RCC 7860 (cell line): Measurements from ENCODE around the gene COL9A3.

Experiments used
- DNase-seq: peaks from one replicate; pipeline ENCODE4 v3.0.0-alpha.2; 2015; ENCODE audit warnings: low spot score
- FAIRE-seq: peaks from 2 replicates; lab custom pipeline; 2012; peaks lifted over from hg19 to GRCh38; lab: Jason Lieb, UNC

The COL9A3 gene

DNA sequence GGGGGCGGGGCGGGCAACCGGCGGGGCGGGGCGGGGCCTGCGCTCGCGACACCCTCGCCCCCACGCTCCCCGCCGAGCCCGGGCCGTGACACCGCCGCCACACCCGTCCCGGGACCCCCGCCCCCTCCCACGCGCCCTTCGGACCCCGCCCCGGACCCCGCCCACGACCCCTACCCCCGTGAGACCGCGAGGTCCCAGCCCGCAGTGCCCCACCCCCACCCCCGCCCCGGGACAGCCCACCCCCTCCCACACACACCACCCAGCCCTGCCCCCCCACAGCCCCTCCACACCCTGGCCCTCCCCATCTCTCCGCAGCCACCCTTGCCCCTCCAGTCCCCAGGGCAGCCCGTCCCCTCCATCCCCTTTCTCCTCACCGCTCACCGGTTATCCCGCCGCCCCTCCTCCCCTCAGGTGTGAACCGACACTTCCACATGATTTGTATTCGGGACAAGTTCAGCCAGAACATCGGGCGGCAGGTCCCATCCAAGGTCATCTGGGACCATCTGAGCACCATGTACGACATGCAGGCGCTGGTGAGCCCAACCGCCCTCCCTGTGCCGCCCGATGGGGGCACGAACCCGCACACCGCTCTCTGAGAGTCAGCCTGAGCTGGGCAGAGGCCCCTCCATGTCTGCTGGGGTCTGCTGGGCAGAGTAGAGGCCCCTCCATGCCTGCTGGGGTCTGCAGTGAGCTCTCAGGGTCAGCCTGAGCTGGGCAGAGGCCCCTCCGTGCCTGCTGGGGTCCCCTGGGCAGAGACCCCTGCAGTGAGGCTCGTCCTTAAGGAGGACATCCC is 20.0 kb upstream of the COL9A3 start:
- DNase-seq (no peak), FAIRE-seq (no peak)

DNA sequence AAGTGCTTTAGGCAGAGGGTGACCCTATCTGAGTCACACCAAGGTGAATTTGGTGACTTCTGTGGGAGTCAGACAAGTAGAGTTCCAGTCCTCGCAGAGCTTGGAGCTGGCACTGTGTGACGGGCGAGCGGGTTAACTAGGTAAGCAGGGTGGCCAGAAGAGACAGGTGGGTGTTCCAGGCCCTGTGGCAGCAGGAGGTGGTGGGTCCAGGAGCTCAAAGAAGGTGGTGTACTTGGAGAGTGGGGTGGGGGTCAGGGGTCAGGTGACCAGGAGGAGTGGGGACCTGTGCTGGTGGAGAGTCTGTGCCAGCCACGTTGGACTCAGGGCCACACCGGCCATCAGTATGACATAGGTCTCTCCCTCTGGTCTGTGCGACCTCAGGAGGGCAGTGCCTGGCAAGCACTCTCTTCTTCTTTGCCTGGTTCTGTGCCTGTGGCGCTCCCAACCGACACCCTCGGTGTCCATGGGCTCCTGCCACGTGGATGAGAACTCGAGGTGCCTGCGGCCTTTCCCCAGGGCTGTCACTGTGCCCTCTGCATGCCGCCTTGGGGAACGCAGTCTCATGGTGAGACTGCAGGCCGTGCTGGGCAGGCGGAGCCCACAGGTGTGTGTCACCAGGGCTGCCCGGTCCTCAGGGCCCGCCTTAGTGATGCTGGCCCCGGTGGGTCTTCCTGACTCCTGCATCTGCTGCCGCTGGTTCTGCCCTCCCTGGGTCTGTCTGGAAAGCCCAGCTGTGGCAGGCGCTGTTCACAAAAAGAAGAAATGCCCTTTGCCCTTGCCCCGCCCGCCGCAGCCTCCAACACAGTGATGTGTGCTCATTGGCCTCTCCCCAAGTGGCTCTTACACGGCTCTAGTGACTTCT is 18.9 kb upstream of the COL9A3 start:
- DNase-seq (no peak), FAIRE-seq (no peak)

DNA sequence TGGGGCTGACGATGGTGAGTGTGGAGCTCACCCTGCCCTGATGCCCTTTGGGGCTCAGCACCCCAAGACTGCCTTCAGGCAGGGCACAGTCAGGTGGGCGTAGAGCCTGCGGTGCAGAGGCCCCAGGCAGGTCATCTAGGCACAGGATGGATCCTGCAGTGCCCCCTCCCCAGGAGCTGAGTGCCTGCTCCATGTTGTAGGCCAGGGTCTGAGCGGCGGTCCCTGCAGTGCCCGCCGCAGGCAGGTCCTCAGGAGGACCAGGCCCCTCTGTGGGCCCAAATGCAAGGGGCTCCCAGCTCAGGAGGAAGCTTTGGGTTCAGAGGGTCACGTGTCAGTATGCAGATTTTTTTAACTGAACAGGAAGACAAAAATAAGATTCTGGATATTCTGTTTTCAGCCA is 17.8 kb upstream of the COL9A3 start:
- FAIRE-seq, result no peak
- no peak for DNase-seq

DNA sequence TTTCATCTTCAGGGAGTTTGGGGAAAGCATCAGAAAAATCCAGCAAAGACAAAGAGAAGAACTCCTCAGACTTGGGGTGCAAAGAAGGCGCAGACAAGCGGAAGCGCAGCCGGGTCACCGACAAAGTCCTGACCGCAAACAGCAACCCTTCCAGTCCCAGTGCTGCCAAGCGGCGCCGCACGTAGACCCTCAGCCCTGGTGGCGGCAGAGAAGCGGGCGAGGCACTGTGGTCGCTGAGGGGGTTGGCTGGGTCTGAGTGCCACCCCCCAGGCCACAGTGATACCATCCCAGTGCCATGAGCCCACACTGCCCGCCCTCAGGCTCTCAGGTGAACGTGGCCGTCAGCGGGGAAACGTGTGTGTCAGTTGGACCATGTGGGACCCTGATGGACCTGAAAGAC is 17.4 kb upstream of the COL9A3 start:
- DNase-seq (no peak), FAIRE-seq (no peak)

DNA sequence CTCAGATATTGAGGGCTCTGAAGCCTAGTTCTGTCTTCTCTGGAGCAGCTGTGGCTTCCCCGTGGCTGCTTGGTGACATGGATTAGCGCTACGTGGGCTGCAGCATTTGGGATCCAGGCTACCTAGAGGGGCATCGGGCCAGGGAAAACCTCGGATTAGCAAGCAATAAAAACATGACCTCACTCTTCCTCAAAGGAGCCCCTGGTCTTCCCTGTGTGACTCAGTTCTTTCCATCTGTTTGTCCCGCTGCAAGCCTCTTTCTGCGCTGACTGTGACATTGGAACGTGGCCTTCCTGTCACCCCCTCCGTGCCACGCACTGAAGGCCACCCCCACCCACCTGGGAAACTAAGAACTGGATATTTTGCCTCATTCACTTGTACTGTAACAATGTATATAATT is 17.0 kb upstream of the COL9A3 start:
- DNase-seq (no peak), FAIRE-seq (no peak)

DNA sequence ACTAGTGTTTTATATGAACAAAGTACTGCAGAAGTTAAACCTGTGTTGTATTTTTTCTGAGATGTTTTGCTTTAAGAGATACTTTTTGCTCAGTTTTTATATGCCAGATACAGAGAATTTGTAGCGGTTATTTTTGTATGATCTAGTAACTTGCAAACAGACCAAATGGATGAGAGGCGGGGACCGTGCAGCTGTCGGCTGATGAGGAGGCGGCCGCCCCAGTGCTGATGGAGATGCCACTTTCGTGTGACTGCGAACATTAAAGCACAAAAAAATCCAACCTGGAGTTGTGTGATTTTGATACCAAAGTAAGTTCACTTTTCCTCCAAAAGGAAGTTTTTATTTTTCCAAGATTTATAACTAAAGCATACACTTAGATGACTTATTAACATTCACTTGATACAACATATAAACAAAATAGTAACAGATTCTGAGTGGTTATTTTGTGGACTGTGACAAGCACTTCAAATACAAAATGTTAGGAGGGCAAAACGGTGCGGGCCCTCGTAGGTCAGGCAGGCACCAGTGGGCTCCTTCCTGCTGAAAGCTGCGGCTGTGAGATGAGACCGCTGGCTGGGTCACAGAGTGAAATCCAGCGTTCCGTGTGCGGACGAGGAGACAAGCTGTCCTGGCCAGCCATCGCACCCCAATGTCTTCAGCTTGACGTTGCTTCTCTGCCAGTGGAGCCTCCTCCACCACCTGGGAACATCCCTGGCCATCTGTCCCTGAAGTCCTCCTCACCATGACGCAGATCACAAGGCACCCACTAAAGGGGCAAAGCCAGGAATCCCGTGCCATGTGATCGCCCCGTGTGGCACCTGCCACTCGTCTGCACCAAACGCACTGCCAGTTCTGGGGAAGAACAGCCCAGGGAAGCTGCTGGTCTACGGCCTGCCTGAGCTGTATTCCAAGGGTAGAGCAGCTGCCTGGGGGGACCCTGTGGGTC is 16.3 kb upstream of the COL9A3 start:
- FAIRE-seq (no peak), DNase-seq (no peak)

DNA sequence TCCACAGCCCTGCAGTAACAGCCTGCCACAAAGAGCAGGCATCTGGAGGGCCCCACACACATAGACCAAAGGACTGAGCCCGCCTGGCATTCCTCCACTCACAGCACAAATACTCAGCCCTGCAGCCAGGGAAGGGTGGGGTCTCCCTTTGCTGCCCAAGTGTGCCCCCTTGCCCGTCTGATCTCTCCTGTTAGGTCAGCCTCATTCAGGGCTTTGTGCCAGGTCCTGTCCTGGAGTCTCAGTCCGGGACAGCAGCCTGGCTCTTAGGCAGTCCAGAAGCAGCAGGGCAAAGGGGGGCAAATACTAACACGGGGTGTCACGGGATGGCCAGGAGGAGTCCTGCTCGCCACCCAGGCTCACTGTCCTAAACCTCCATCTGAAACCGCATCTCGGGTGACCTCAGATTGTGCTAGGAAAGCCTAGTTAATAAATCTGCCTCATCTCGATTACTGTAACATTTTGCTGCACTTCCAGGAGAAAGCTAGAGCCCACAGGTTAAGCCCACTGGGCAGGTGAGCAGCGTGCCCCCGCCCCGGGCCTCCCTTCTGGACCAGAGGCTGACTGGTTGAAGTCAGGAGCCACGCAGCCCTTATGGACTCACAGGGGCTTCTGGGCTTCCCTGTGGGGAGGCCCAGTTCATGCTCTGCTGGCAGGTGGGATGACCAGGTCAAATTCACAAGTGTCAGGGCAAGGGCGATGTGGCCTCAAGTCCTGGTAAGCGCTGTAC is 15.4 kb upstream of the COL9A3 start:
- FAIRE-seq (no peak), DNase-seq (no peak)

DNA sequence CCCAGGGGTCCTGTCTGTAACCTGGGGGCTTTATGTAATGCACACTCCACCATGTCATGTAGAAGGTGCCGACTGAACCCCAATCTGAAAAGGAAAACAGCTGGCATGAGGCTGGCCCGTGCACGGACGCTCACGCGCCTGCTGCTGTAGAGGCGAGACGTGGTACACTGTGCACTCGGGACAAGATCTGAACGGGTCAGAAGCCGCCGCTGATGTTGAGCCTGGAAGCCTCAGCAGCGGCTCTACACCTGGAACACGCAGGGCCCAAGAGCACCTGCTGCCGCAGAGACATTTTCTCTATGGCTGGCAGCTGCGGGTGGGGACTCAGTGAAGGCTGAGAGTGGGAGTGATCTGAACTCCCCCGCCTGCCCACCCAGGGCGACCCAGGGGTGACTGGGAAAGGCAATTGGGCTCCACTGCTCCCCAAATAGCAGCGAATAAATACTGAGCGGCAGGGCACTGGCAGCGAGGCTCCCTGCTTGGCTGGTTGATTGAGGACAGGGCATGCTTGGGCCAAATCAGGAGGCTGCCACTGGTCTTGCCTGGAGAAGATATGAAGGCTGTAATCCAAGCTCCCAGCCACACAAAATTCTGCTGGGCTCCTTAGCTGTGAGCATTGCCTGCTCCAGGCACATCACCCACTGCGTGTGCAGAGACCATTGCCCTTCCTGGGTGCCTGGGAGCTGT is 14.7 kb upstream of the COL9A3 start:
- FAIRE-seq (no peak), DNase-seq (no peak)

DNA sequence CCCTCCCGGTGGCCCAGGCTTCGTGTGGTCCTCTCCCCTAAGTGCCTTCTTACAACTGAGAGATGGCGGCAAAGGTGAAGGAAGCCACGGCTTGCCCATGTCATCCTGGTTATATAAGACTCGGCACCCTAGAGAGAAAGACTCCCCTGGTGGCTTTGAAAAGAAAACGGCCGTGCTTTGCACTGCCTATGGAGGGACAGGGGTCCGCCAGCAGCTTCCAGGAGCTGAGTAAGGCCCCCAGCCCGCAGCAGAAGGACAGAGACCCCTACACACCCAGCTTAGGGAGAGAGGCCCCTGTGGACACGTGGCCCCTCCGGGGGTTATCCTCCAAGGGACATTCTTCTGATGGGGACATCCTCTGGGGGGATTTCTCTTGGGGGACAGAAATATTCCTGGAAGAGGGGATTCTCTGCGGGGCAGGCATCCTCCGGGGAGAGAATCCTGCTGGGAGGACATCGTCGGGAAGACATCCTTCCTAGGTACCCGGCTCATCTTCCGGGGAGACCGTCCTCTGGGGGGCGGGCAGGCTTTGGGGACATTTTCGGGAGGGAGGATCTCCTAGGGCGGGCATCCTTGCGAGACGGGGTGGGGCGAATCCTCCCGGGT is 12.7 kb upstream of the COL9A3 start:
- FAIRE-seq (no peak), DNase-seq (no peak)

DNA sequence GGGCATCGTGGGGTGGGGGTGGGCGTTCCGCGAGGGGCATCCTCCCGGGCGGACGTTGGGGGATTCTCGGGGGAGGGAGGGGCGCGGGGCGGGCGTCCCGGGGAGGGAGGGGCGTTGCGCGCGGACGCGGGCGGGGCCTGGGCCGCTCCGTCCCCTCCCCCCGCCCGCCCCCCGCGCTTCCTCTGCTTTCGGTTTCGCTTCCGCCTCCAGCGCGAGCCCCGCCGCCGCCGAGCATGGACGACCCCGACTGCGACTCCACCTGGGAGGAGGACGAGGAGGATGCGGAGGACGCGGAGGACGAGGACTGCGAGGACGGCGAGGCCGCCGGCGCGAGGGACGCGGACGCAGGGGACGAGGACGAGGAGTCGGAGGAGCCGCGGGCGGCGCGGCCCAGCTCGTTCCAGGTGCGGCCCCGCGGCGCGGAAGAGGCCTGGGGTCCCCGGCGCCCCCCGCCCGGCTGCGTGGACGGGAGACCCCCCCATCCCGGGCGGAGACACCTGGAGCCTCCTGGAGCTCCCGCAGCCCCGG is 12.2 kb upstream of the COL9A3 start, which contains the start of gene OGFR:
TSS of gene OGFR (plus strand) at position 209 of the 528 bp plus-strand sequence. CDS start at position 234, 25 bp downstream.
- peak; percentile 42 for DNase-seq

DNA sequence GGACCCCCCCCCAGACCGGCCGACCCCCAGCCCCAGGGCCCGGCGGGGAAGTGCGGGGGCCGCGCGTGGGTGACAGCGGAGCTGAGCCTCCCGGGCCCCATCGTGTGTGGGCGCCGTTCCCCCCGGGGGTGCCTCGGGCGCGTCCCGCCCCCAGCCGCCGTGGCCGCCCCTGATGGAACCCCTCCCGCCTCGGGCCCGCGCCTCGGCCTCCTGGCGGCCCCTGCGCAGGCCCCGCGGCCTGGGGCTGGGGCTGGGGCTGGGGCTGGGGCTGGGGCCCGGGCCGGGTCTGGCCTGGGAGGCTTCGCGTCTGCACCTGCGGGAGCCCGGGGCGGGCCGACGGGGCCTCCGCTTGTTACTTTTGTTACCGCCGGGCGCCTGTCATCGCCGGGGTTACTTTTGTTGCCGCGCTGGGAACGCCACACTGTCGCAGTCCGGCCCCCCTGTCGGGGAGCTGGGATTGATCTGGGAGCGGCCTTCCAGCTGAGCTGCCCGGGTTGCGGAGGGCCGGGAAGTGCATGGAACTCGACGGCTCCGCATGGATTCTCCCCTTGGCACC is 11.6 kb upstream of the COL9A3 start:
- FAIRE-seq (no peak), DNase-seq (no peak)

More for the DNA sequence above, 12.2 kb upstream of the COL9A3 start, which contains the start of gene OGFR:
- FAIRE-seq, result no peak

DNA sequence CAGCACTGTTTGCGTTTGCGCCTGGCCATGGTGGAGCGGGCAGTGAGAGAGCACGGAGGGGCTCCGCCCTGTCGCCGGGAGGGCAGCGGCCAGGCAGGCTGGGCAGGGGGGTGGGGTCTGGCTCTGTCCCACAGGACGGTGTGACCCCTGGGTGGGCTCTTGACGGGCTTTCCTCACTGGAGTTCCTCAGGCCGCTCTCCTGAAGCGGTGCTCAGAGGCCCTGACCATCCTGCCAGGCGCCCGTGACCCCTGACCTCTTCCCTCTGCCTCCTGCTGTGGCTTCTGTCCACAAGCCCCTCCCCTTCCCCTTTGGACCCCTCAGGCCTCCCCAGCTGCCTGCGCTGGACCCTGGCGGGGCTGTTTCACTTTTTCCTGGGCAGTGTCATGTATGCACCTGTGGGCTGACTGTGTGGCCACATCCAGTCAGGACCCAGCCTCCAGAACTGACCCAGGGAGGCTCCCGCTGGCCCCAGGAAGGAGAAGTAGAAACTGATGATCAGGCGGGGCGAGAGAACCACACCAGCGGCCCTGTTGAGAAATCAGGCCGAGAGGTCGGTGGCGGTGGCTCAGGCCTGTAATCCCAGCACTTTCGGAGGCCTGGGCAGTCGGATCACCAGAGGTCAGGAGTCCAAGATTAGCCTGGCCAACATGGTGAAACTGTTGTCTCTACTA is 11.0 kb upstream of the COL9A3 start:
- DNase-seq, result no peak

DNA sequence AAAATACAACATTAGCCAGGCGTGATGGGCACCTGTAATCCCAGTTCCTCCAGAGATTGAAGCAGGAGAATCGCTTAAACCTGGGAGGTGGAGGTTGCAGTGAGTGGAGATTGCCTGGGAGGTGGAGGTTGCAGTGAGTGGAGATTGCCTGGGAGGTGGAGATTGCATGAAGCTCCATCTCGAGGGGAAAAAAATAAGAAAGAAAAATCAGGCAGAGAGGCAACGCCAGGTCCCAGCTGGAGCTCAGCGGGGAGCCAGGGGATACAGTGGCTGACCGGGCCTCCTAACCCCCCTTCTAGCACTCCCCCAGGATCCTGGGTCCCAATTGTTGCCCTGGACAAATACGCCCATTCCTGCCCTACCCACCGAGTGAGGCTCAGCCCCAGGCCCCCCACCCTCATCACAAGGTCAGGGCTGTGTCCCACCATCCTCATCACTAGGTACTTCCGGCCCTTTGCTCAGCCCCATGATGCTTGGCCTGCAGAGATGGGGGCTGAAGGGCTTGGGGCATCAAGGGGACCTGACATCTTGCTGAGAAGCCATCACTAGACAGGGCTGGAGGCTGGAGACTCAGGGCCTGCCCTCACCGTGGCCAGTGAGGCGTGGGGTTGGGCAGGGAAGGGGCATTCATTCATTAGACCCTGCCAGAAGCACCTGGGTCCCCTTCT is 10.3 kb upstream of the COL9A3 start:
- no peak for FAIRE-seq

More for the DNA sequence above, 11.0 kb upstream of the COL9A3 start:
- no peak for FAIRE-seq

DNA sequence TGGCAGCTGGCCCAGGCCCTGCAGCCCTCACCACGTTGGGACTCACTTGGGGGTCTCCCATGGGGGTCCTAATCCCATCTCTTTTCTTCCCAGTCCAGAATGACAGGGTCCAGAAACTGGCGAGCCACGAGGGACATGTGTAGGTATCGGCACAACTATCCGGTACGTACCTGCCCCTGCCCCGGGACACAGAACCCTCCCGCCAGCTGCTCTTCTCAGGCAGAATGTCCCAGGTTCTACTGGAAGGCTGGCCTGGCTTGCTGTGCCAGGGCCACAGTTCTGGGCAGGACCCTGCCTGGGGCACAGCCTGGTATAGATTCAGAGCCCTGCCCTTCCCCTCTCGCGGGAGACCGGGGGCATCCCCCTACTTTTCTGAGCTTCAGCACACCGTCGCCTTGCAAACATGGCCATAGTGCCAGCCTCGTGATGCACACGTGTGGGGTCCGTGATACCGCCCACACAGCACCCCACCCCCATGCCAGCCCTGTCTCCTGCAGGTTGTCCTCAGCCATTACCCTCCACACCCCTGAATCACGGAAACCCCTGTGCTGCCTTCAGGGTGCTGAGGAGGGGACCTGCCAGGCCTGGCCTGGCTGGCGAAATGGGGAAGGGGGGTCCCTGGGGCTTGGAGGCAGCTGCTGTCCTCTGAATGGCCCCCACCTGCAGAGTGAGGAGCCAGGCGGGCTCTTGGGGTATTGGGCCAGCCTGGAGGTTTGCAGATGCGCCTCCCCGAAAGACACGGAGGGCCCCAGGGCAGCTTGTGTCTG is 9.2 kb upstream of the COL9A3 start:
- no peak for FAIRE-seq
- no peak for DNase-seq

More for the DNA sequence above, 10.3 kb upstream of the COL9A3 start:
- DNase-seq, result no peak

DNA sequence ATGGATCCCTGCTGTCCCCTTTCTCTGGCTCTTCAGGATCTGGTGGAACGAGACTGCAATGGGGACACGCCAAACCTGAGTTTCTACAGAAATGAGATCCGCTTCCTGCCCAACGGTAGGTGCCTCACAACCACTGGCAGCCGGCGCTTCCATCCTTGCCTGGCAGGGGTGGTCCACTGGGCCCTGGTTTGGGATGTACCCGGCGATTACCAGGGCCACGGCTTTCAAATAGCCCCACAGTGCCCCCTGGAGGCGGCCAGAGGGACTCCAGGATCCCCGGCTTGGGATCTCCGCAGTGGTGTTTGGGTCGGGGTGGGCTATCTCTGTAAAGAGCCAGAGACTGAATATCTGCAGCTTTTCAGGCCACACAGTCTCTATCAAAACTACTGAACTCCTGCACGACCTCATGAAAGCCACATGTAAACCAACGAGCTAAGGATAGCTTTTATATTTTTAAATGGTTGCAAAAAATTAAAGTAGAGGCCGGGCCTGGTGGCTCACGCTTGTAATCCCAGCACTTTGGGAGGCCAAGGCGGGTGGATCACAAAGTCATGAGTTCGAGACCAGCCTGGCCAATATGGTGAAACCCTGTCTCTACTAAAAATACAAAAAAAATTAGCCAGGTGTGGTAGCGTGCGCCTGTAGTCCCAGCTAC is 8.5 kb upstream of the COL9A3 start:
- FAIRE-seq, result no peak
- peak; percentile 39 for DNase-seq
